NT2/D1 (cell line): ENCODE measurements around the gene ZSWIM7.

Experiments
- DNase-seq: peaks from one replicate; pipeline ENCODE4 v3.0.0-alpha.2; 2011; ENCODE audit warnings: low read depth, low spot score
- H3K27me3 ChIP-seq: 2 replicates; pipeline ENCODE4 v1.6.0; 2011; ENCODE audit warnings: mild to moderate bottlenecking; ENCODE audit not compliant: insufficient read length, insufficient read depth
- H3K36me3 ChIP-seq: 2 replicates; pipeline ENCODE4 v1.6.1; 2011; ENCODE audit warnings: mild to moderate bottlenecking, low read length, mixed read lengths; ENCODE audit not compliant: insufficient read depth, insufficient read length
- H3K4me1 ChIP-seq: 2 replicates; pipeline ENCODE4 v1.5.1; 2011; ENCODE audit not compliant: insufficient read depth, insufficient read length
- H3K4me3 ChIP-seq: 2 replicates; pipeline ENCODE4 v1.5.1; 2011; ENCODE audit warnings: low read depth; ENCODE audit not compliant: insufficient read length
- H3K9ac ChIP-seq: 2 replicates; pipeline ENCODE4 v1.6.0; 2011; ENCODE audit warnings: low read depth; ENCODE audit not compliant: insufficient read length
- H3K9me3 ChIP-seq: 2 replicates; pipeline ENCODE4 v1.5.1; 2011; ENCODE audit warnings: mild to moderate bottlenecking, low read length; ENCODE audit not compliant: insufficient read depth
- SUZ12 ChIP-seq: IDR thresholded peaks from 2 replicates; pipeline ENCODE4 v1.6.1; 2011; ENCODE audit not compliant: insufficient read length, insufficient read depth; ENCODE audit errors: extremely low read depth
- YY1 ChIP-seq: IDR thresholded peaks from 2 replicates; pipeline ENCODE4 v1.6.1; 2011; ENCODE audit not compliant: insufficient read length, insufficient read depth
- ZNF274 ChIP-seq: IDR thresholded peaks from 2 replicates; pipeline ENCODE4 v1.6.1; 2011; ENCODE audit warnings: mild to moderate bottlenecking, low read depth, low read length

Gene ZSWIM7

DNA sequence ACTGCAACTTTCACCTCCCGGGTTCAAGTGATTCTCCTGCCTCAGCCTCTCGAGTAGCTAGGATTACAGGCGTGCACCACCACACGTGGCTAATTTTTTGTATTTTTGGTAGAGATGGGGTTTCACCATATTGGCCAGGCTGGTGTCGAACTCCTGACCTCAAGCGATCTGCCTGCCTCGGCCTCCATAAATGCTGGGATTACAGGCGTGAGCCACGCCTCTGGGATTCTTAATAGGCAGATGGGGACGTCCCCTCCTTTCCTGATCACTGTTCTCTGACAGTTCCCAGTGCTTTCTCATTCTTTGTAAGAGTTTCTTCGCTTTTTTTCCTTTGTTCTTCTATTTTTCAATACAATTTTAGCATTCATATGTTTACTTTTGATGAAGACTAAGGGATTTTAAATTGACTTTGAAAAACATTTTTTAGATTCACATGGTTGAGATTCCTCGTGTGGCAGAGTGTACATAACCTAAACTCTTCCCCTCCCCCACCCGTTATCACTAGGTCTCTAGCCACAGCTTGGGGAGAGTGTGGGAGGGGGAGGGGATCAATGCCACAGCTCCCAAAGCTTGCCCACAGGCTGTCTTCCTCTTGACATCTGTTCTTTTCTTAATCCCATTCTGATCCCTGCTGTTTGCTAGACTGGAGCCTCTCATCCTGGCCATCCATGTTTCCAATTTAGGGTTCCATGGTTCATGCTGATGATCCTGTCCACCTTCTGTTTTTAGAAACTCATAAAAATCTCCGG is 43.5 kb downstream of the ZSWIM7 start:
- H3K9me3 ChIP-seq = no peaks in the 10 kb centered on the region
- no peaks in the 10 kb centered on the region for H3K36me3 ChIP-seq
- H3K9ac ChIP-seq = no peak overlapping the region
- no peak for DNase-seq
- TF ChIP-seq ZNF274 = no peak
- TF ChIP-seq YY1 = no peak
- no peak for TF ChIP-seq SUZ12
- H3K4me1 ChIP-seq = no peaks in the 10 kb centered on the region
- H3K27me3 ChIP-seq = no peaks in the 10 kb centered on the region
- no peak overlapping the region for H3K4me3 ChIP-seq

GRCh38 chr17:15954222-15954621 is 45.3 kb downstream of the ZSWIM7 start:
- Histone ChIP-seq H3K27me3 (no peaks in the 10 kb centered on the region), H3K4me1 (no peaks in the 10 kb centered on the region), H3K36me3 (no peaks in the 10 kb centered on the region), H3K9me3 (no peaks in the 10 kb centered on the region), H3K9ac (no peak overlapping the region), H3K4me3 (no peak overlapping the region)
- DNase-seq = no peak
- TF ChIP-seq YY1 (no peak), ZNF274 (no peak), SUZ12 (no peak)

DNA sequence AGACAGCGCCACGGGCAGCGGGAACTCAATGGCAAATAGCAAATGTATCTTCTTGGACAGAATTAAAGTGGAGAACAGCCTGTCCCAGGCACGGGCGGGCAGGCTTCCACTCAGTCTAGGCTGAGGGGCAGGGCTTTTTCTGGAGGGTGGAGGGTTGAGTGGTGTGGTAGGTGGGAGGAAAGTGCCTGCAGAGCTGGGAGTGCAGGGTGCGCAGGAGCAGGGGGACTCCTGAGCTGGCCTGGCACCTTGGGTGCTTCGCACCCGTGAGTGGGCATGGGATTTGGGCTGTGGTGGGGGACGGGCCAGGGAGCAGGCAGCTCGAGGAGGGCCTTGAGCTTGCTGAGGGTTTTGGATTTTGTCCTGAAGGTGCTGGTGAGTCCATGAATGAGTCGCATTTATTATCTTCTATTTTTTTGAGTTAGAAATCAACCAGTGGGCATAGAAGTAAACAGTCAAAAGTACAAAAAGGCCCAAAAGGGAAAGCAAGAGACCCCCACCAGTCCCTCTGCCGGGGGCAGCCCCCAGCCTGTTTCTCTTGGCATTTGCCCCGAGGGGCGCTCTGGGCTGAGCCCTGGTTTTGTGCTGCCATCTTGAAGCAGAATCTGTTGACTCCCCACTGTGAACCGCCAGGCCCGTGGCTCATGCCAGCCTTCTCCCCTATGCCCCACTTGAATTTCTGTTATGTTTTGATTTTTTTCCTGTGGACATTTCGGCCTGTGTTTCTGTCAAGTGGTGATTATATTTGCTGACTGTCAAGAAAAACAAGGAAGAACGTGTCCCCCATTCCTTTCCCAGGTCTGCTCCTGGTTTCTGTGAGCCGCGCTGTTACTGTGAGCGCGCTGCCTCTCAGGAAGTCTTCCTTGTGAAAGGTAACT is 46.4 kb downstream of the ZSWIM7 start:
- no peak overlapping the region for H3K4me3 ChIP-seq
- no peaks in the 10 kb centered on the region for H3K36me3 ChIP-seq
- no peaks in the 10 kb centered on the region for H3K4me1 ChIP-seq
- H3K9ac ChIP-seq = no peak overlapping the region
- DNase-seq = no peak
- TF ChIP-seq ZNF274 (no peak), SUZ12 (no peak), YY1 (no peak)
- no peaks in the 10 kb centered on the region for H3K27me3 ChIP-seq
- H3K9me3 ChIP-seq = no peaks in the 10 kb centered on the region

DNA sequence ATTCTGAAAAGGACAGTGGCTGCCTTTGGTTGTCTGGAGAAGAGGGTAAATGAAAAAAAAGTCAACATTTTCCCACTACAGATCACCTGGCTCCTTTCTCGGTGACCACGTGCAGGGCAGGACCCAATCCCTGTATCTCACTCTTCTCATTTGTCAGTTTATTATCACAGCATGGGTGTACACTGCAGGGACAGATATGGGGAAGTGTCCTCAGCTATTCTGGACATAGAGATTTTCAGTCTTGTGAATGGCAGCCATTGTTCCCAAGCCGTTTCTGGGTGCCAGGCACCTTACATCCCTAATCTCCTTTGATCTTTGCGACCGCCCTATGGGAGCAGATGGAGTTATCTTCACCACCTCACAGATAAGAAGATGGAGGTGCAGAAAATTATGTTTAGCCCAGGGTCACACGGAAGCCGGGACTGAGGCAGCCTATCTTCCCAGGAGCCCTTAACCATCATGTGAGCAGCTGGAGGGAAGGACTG is 47.4 kb downstream of the ZSWIM7 start:
- H3K4me3 ChIP-seq = no peak overlapping the region
- H3K9ac ChIP-seq = no peak overlapping the region
- peaks cover 3% of the 10 kb centered on the region for H3K4me1 ChIP-seq
- DNase-seq = no peak
- no peaks in the 10 kb centered on the region for H3K27me3 ChIP-seq
- TF ChIP-seq YY1 = no peak
- no peak for TF ChIP-seq SUZ12
- TF ChIP-seq ZNF274 = no peak
- H3K9me3 ChIP-seq = no peaks in the 10 kb centered on the region
- no peaks in the 10 kb centered on the region for H3K36me3 ChIP-seq

DNA sequence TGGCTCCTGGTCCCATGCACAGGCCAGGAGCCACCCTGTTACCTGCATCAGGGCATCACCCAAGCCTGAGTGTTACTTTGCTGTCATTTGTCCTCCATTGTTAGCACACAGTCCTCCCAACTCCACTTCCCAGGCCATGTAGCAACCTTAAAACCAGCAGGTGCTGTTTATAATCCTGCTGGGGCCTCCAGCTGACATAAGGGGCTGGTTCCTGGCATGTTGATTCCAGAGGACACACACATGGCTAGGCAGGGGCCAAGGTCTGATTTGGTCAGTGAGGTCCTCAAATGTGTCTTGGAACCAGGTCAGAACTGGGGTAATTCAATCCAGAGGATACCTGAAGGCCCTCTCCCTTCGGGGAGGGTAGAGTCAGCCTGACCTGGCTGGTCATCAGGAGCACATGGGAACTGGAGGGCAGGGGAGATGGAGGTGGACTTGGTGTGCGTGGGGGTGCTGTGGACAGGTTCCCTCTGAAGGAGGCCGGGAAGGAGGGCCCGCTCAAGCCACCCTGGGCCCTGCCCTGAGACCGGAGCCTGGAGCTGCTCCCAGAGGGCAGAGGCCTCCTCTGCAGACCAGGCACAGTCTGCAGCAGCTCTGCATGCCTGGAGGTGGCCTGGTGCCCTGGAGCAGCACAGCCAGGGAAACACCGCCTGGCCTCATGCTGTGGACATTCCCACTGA is 48.0 kb downstream of the ZSWIM7 start:
- Histone ChIP-seq H3K36me3 (no peaks in the 10 kb centered on the region), H3K9me3 (no peaks in the 10 kb centered on the region), H3K9ac (no peak overlapping the region), H3K4me3 (no peak overlapping the region), H3K27me3 (peaks cover 5% of the 10 kb centered on the region), H3K4me1 (peaks cover 3% of the 10 kb centered on the region)
- TF ChIP-seq YY1 (no peak), ZNF274 (no peak), SUZ12 (no peak)
- no peak for DNase-seq

GRCh38 chr17:15947976-15948752 is 51.3 kb downstream of the ZSWIM7 start:
- H3K4me1 ChIP-seq = peaks cover 3% of the 10 kb centered on the region
- no peaks in the 10 kb centered on the region for H3K36me3 ChIP-seq
- no peak overlapping the region for H3K9ac ChIP-seq
- no peaks in the 10 kb centered on the region for H3K9me3 ChIP-seq
- no peak for DNase-seq
- TF ChIP-seq ZNF274 (no peak), YY1 (no peak), SUZ12 (no peak)
- H3K4me3 ChIP-seq = no peak overlapping the region
- peaks cover 33% of the 10 kb centered on the region for H3K27me3 ChIP-seq
